ENCODE measurements around the gene COLEC12.

The COLEC12 gene

GRCh38 chr18:505483-506122 is 5.1 kb upstream of the COLEC12 start:
- DNase-seq: no peak

- DNase-seq: no peak
Observed at GRCh38 chr18:501406-501714, 859 bp upstream of the COLEC12 start.

- no peak for DNase-seq
Observed at GRCh38 chr18:499776-500631, 497 bp downstream of the COLEC12 start.

GRCh38 chr18:498931-499775 is 1.3 kb downstream of the COLEC12 start:
- no peak for DNase-seq

- no peak for DNase-seq
Observed at GRCh38 chr18:497688-498087, 2.8 kb downstream of the COLEC12 start.

GRCh38 chr18:495452-495851 is 5.0 kb downstream of the COLEC12 start:
- DNase-seq: no peak

GRCh38 chr18:495017-495416 is 5.5 kb downstream of the COLEC12 start:
- no peak for DNase-seq

GRCh38 chr18:493986-494983 is 6.2 kb downstream of the COLEC12 start:
- no peak for DNase-seq

GRCh38 chr18:492451-492850 is 8.1 kb downstream of the COLEC12 start:
- DNase-seq: no peak

GRCh38 chr18:490624-491023 is 9.9 kb downstream of the COLEC12 start:
- no peak for DNase-seq

GRCh38 chr18:490024-490366 is 10.5 kb downstream of the COLEC12 start:
- no peak for DNase-seq

- DNase-seq: no peak
Observed at GRCh38 chr18:489244-490023, 11.1 kb downstream of the COLEC12 start.

- no peak for DNase-seq
Observed at GRCh38 chr18:486929-487740, 13.4 kb downstream of the COLEC12 start.

- DNase-seq: no peak
Observed at GRCh38 chr18:484749-485464, 15.6 kb downstream of the COLEC12 start.

- no peak for DNase-seq
Observed at GRCh38 chr18:478681-479080, 21.8 kb downstream of the COLEC12 start.

- no peak for DNase-seq
Observed at GRCh38 chr18:477565-477964, 22.9 kb downstream of the COLEC12 start.

- no peak for DNase-seq
Observed at GRCh38 chr18:476251-476664, 24.2 kb downstream of the COLEC12 start.

GRCh38 chr18:475202-476031 is 25.1 kb downstream of the COLEC12 start:
- no peak for DNase-seq

GRCh38 chr18:474416-474815 is 26.1 kb downstream of the COLEC12 start:
- DNase-seq: no peak
